Neural progenitor cell (in vitro differentiated cells): ENCODE data around the gene PCSK2.

Experiments used
- CTCF ChIP-seq: fragments of 200-600 bp; sonication (generic); IDR thresholded peaks from 2 replicates; pipeline ENCODE4 v1.5.1; 2017; ENCODE audit warnings: antibody characterized with exemption, mild to moderate bottlenecking
- EZH2 ChIP-seq: fragments of 200-600 bp; sonication (generic); IDR thresholded peaks from 2 replicates; pipeline ENCODE4 v1.6.1; 2017; ENCODE audit warnings: antibody characterized with exemption, mild to moderate bottlenecking, moderate library complexity
- EZH2phosphoT487 ChIP-seq: fragments of 200-600 bp; sonication (generic); IDR thresholded peaks from 2 replicates; pipeline ENCODE4 v1.6.1; 2017; ENCODE audit warnings: antibody characterized with exemption

- no peak for TF ChIP-seq CTCF
- no peak for TF ChIP-seq EZH2
- no peak for TF ChIP-seq EZH2phosphoT487
Observed at GRCh38 chr20:17210387-17210786, 16.5 kb upstream of the PCSK2 start.
